Measurements from ENCODE around the gene COL4A6.

DNA sequence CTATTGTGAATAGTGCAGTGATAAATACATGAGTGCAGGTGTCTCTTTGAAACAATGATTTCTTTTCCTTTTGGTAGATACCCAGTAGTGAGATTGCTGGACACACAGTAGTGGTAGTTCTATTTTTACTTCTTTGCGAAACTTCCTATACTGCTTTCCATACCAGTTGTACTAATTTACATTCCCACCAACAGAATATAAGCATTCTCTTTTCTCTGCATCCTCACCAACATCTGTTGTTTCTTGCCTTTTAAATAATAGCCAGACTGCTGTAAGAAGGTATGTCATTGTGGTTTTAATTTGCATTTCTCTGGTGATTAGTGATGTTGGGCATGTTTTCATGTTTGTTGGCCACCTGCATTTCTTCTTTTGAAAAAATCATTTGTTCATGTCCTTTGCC lies 105.9 kb downstream of the COL4A6 start:
- no peak for TF ChIP-seq CTCF (IDR thresholded peaks at IDR 0.05; ENCODE audit: low read length)
- no peak for TF ChIP-seq EZH2 (IDR thresholded peaks at IDR 0.05; ENCODE audit: borderline replicate concordance, low read length)

Data from OCI-LY1 (cell line).